Ovary (tissue), 9 donors: ENCODE measurements around the gene EZR. TPM values are rescaled to one million over a fixed set of nuclear protein-coding genes. Genes with fewer than 3 reads are reported as not detected.

ENCODE experiments used
- DNase-seq, 5 donors: peaks; one replicate each; pipeline ENCODE4 v3.0.0-alpha.2; 2019 to 2020
- H3K27ac ChIP-seq, 2 donors: fragments of 200-600 bp; one replicate each; pipeline versions ENCODE4 v1.5.1 to v1.8.0; 2019 to 2022
- H3K27me3 ChIP-seq: fragments of 200-600 bp; one replicate; pipeline ENCODE4 v1.8.0; 2022
- H3K36me3 ChIP-seq: fragments of 200-600 bp; sonication (generic); one replicate; pipeline ENCODE4 v1.5.1; 2019
- H3K4me1 ChIP-seq: one replicate; pipeline ENCODE4 v1.8.1; 2013; ENCODE audit warnings: mild to moderate bottlenecking, moderate library complexity; ENCODE audit not compliant: insufficient read depth
- H3K4me3 ChIP-seq: fragments of 200-600 bp; sonication (generic); one replicate; pipeline ENCODE4 v1.5.1; 2017
- H3K9me3 ChIP-seq, 2 donors: fragments of 200-600 bp in 1 of 2; sonication (generic) in 1 of 2; one replicate each; pipeline versions ENCODE4 v1.5.1 to v1.8.1; 2013 to 2019; ENCODE audit warnings: mild to moderate bottlenecking in 1 of 2, moderate library complexity in 1 of 2
- CTCF ChIP-seq, 3 donors: fragments of 450-650 bp in 2 of 3; fragments of 200-600 bp in 1 of 3; IDR thresholded peaks; one replicate each; pipeline versions ENCODE4 v1.5.1 to v1.8.0; 2016 to 2022; ENCODE audit warnings: antibody characterized with exemption in 3 of 3, mild to moderate bottlenecking in 1 of 3
- EP300 ChIP-seq: sonication (generic); formaldehyde crosslinking; IDR thresholded peaks from one replicate; pipeline ENCODE4 v1.6.1; 2017; ENCODE audit warnings: antibody characterized with exemption
- POLR2A ChIP-seq: fragments of 450-650 bp; IDR thresholded peaks from one replicate; pipeline ENCODE4 v1.6.1; 2017; ENCODE audit warnings: antibody characterized with exemption, mild to moderate bottlenecking, moderate library complexity
- WGBS, 3 donors: extraction: QIAGEN DNeasy Blood & Tissue Kit in 1 of 3; methylation state at CpG; one replicate each; pipeline versions ENCODE4 v1.1.5 to v1.1.7; 2013 to 2017; 5-methylcytosine and 5-hydroxymethylcytosine counted together
- intact Hi-C, 4 donors: fragments of 100-400 bp; cut with DNase I; formaldehyde crosslinking; loops; one replicate each; pipeline versions ENCODE4 v1.11.0 to v1.15.1; 2022 to 2023
- polyA plus RNA-seq, 2 donors: library from polyadenylated mRNA; stranded (reverse); fragments of 200-250 nt in 1 of 2; fragments of 350-450 nt in 1 of 2; fragmentation: Illumina TruSeq in 1 of 2; extraction: RNeasy Lipid Tissue Mini Kit (QIAGEN cat#74804) in 1 of 2; gene quantifications; one replicate each; pipeline ENCODE4 v1.2.3, GENCODE V29; 2013 to 2014
- total RNA-seq, 7 donors: library from RNA; depleted of rRNA in 2 of 7; stranded (reverse); fragments of >200 nt in 2 of 7; fragmentation: NEBNext Ultra II Directional in 3 of 7; extraction: Animal tissue kit (Norgen Biotek cat#: 25700) in 3 of 7; gene quantifications; one replicate each; pipeline versions ENCODE4 v1.1.0 to v1.2.4, GENCODE V29; 2016 to 2023
- donor health status: DM: no; HTN: no; CAD: no; lungs with moderate emphysema.
- donor health status: DM: no; HTN: no; CAD: no.
- donor health status: Bipolar disorder and iron deficiency.
- donor health status: DM: yes; HTN: yes; CAD: no.
- donor health status: DM: no; HTN: no; CAD: no.
- donor health status: DM: yes; HTN: yes; CAD: no.

Gene EZR
- total and polyA plus RNA-seq, 9 donors: 39.0 to 214 (median 85.6) TPM

DNA sequence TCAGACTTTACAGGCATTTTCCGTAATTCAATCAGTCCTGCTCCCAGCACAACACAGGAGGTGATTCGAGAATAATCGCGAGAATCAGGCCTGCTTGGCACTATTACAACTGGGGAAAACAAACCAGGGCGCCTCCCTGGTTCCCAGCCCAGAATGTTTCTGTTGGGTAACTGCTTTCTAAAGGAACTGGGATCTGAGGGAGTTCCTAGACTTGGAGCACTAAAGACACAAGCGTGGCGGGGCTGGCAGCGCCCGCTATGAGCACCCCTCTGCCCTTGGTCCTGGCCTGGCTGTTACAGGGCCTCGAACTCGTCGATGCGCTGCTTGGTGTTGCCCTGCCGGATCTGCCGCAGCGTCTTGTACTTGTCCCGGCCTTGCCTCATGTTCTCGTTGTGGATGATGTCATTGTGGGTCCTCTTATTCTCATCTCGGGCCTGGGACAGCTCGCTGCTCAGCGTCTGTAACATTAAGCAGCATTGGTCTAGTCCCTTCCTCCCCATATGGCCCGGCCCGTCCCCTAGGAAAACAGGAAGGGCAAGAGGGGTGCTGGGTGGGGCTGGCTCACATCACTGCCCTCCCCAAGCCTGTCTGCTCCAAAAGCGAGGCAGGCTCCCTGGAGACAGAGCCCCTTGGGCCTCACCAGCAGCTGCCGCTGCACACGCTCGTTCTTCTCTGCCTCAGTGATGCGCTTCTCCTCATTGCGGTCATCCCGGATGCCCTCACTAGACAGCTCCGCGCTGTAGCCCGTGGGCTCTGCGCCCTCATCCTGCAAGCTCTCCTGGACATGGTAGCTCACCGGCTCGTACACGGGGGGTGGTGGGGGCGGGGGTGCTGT lies 52.3 kb downstream of the EZR start:
- Histone ChIP-seq H3K4me1 (no peaks in the 10 kb centered on the region), H3K27me3 (no peaks in the 10 kb centered on the region), H3K27ac (no peak overlapping the region), H3K9me3 (no peaks in the 10 kb centered on the region), H3K4me3 (no peak overlapping the region), H3K36me3 (no peaks in the 10 kb centered on the region)
- intact Hi-C loops: no loop called here
- TF ChIP-seq CTCF (IDR thresholded peaks at IDR 0.05) (no peak), POLR2A (no peak), EP300 (no peak)
- DNase-seq: peak in 1 of 5 donors; percentile 33
- WGBS, 3 donors: 86 to 88% (median 87%) methylated on average over 38 of the region's 38 CpGs

- Histone ChIP-seq H3K4me3 (no peak overlapping the region), H3K4me1 (no peaks in the 10 kb centered on the region), H3K27me3 (no peaks in the 10 kb centered on the region), H3K36me3 (no peaks in the 10 kb centered on the region), H3K9me3 (no peaks in the 10 kb centered on the region), H3K27ac (no peak overlapping the region)
- no peak for TF ChIP-seq EP300
- DNase-seq: peak in 1 of 5 donors; percentile 27
- intact Hi-C loops: no loop called here
- WGBS, 3 donors: 48 to 78% (median 67%) methylated on average over 13 of the region's 13 CpGs
These were observed 53.6 kb downstream of the EZR start for GRCh38 chr6:158765499-158766068.

GRCh38 chr6:158764926-158765325 lies 54.2 kb downstream of the EZR start:
- peak in 1 of 5 donors; percentile 29 for DNase-seq
- TF ChIP-seq CTCF (IDR thresholded peaks at IDR 0.05) (no peak), EP300 (no peak)
- H3K4me1 ChIP-seq: no peaks in the 10 kb centered on the region
- H3K36me3 ChIP-seq: no peaks in the 10 kb centered on the region
- WGBS, 3 donors: 94 to 97% (median 96%) methylated on average over 9 of the region's 9 CpGs
- no peaks in the 10 kb centered on the region for H3K9me3 ChIP-seq
- H3K27me3 ChIP-seq: no peaks in the 10 kb centered on the region
- no peak overlapping the region for H3K4me3 ChIP-seq
- no peak overlapping the region for H3K27ac ChIP-seq
- intact Hi-C loops: no loop called here

GRCh38 chr6:158764183-158764849 lies 54.9 kb downstream of the EZR start:
- intact Hi-C loops: no loop called here
- 87 to 91% (median 90%) methylated on average over 14 of the region's 14 CpGs for WGBS, 3 donors
- Histone ChIP-seq H3K4me1 (no peaks in the 10 kb centered on the region), H3K27me3 (no peaks in the 10 kb centered on the region), H3K9me3 (no peaks in the 10 kb centered on the region), H3K36me3 (no peaks in the 10 kb centered on the region), H3K27ac (no peak overlapping the region), H3K4me3 (no peak overlapping the region)
- TF ChIP-seq EP300 (no peak), CTCF (IDR thresholded peaks at IDR 0.05) (no peak), POLR2A (no peak)
- DNase-seq: peak in 1 of 5 donors; percentile 29
